Testis (tissue), 3 donors: ENCODE data around the gene USP44. TPM values are rescaled to one million over a fixed set of nuclear protein-coding genes. Genes with fewer than 3 reads are reported as not detected.

Source experiments
- DNase-seq: peaks from one replicate; pipeline ENCODE4 v3.0.0-alpha.2; 2019
- H3K27ac ChIP-seq, 2 donors: fragments of 200-600 bp; sonication (generic); one replicate each; pipeline ENCODE4 v1.5.1; 2019
- H3K27me3 ChIP-seq: fragments of 200-600 bp; sonication (generic); one replicate; pipeline ENCODE4 v1.5.1; 2019
- H3K36me3 ChIP-seq: fragments of 200-600 bp; sonication (generic); one replicate; pipeline ENCODE4 v1.5.1; 2017; ENCODE audit warnings: low read depth; ENCODE audit errors: missing control alignments
- H3K4me1 ChIP-seq: fragments of 200-600 bp; sonication (generic); one replicate; pipeline ENCODE4 v1.5.1; 2019
- H3K4me3 ChIP-seq, 2 donors: fragments of 200-600 bp; sonication (generic); one replicate each; pipeline ENCODE4 v1.5.1; 2017 to 2019
- H3K9me3 ChIP-seq: fragments of 200-600 bp; sonication (generic); one replicate; pipeline ENCODE4 v1.5.1; 2017
- POLR2A ChIP-seq: fragments of 450-650 bp; IDR thresholded peaks from one replicate; pipeline ENCODE4 v1.6.1; 2017; ENCODE audit warnings: antibody characterized with exemption, mild to moderate bottlenecking, moderate library complexity
- WGBS, 2 donors: methylation state at CpG; one replicate each; pipeline ENCODE4 v1.1.5; 2018; 5-methylcytosine and 5-hydroxymethylcytosine counted together
- intact Hi-C: fragments of 100-400 bp; cut with DNase I; formaldehyde crosslinking; loops from one replicate; pipeline ENCODE4 v1.15.1; 2023; ENCODE audit warnings: low total_unique reads
- polyA plus RNA-seq: library from polyadenylated mRNA; stranded (reverse); fragments of 350-450 nt; fragmentation: Illumina TruSeq; extraction: RNeasy Lipid Tissue Mini Kit (QIAGEN cat#74804); gene quantifications from one replicate; pipeline ENCODE4 v1.2.3, GENCODE V29; 2014; ENCODE audit warnings: low read depth, low replicate concordance; ENCODE audit not compliant: insufficient read depth
- total RNA-seq, 2 donors: library from RNA; depleted of rRNA; stranded (reverse); fragments of >200 nt; gene quantifications; one replicate each; pipeline ENCODE4 v1.2.3, GENCODE V29; 2016
- TF ChIP-seq, protein P1 (sequence below), 3 experiments: fragments of 450-650 bp in 2 of 3; fragments of 200-600 bp in 1 of 3; sonication (generic) in 1 of 3; IDR thresholded peaks; one replicate each; pipeline ENCODE4 v1.5.1; 2016 to 2019; ENCODE audit warnings: antibody characterized with exemption in 3 of 3, mild to moderate bottlenecking in 2 of 3, moderate library complexity in 1 of 3

The USP44 gene
- total and polyA plus RNA-seq, 3 donors from 2014 or later, result 14.2 to 52.9 (median 22.4) TPM

DNA sequence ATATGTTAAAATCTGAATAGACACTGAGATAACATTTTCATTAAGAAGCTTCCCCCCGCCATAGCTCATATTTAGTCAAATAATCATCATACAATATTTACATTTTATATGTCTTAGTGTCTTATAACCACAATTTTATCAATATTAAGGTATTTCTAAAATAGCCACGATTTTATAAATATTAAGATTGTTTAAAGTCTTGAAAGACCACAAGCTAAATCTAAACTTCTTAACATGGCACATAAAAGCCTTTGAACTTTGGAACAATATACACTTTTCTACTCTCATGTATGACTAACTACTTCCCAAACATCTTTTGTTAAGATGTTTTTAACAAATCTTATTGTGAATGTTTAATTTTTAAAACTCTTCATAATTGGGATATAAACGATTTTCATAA, 6.5 kb downstream of the USP44 start:
- Histone ChIP-seq H3K9me3 (no peaks in the 10 kb centered on the region), H3K4me1 (no peaks in the 10 kb centered on the region), H3K27me3 (no peaks in the 10 kb centered on the region), H3K27ac (no peak overlapping the region), H3K4me3 (no peak overlapping the region), H3K36me3 (no peaks in the 10 kb centered on the region)
- WGBS, 2 donors, result 50 to 65% methylated on average over 3 of the region's 3 CpGs
- TF ChIP-seq, protein P1, sequence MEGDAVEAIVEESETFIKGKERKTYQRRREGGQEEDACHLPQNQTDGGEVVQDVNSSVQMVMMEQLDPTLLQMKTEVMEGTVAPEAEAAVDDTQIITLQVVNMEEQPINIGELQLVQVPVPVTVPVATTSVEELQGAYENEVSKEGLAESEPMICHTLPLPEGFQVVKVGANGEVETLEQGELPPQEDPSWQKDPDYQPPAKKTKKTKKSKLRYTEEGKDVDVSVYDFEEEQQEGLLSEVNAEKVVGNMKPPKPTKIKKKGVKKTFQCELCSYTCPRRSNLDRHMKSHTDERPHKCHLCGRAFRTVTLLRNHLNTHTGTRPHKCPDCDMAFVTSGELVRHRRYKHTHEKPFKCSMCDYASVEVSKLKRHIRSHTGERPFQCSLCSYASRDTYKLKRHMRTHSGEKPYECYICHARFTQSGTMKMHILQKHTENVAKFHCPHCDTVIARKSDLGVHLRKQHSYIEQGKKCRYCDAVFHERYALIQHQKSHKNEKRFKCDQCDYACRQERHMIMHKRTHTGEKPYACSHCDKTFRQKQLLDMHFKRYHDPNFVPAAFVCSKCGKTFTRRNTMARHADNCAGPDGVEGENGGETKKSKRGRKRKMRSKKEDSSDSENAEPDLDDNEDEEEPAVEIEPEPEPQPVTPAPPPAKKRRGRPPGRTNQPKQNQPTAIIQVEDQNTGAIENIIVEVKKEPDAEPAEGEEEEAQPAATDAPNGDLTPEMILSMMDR (IDR thresholded peaks at IDR 0.05), result no peak
- no peak for TF ChIP-seq POLR2A
- intact Hi-C loops, result no loop called here
- no peak for DNase-seq

DNA sequence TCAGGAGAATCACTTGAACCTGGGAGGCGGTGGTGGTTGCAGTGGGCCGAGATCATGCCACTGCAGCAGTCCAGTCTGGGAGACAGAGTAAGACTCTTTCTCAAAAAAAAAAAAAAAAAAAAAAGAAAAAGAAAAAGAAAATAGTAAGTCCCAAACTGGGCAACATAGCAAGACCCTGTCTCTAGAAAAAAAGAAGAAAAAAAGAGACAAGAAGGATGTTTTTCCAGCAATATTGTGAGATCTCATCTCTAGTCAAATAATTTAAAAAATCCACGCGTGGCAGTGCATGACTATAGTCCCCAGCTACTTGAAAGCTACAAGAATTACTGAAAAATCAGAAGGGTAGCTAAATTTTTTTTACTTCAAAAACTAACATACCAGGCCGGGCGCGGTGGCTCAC, 8.0 kb downstream of the USP44 start:
- no peak overlapping the region for H3K4me3 ChIP-seq
- no peaks in the 10 kb centered on the region for H3K4me1 ChIP-seq
- TF ChIP-seq, protein P1 (IDR thresholded peaks at IDR 0.05), result no peak
- TF ChIP-seq POLR2A, result no peak
- H3K27me3 ChIP-seq, result no peaks in the 10 kb centered on the region
- no peaks in the 10 kb centered on the region for H3K9me3 ChIP-seq
- no peak overlapping the region for H3K27ac ChIP-seq
- intact Hi-C loops, result no loop called here
- WGBS, 2 donors, result 61 to 89% methylated on average over 7 of the region's 7 CpGs
- H3K36me3 ChIP-seq, result no peaks in the 10 kb centered on the region
- no peak for DNase-seq

DNA sequence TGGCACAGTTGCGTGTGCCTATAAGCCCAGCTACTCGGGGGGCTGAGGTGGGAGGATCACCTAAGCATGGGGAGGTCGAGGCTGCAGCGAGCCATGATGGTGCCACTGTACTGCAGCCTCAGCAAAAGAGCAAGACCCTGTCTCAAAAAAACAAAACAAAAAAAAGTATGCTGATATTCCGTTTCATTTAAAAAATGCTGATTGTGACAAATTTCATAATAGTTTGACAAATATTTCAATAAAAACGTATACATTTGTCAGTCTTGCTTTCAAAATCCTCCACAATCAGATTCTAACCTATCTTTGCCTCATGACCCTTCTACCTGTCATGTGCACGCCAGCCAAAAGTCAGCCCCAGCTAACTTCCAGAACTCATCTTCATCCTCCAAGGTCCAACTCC, 9.8 kb downstream of the USP44 start:
- H3K4me1 ChIP-seq, result no peaks in the 10 kb centered on the region
- no peaks in the 10 kb centered on the region for H3K9me3 ChIP-seq
- no peaks in the 10 kb centered on the region for H3K36me3 ChIP-seq
- H3K27ac ChIP-seq, result no peak overlapping the region
- no peak overlapping the region for H3K4me3 ChIP-seq
- DNase-seq, result no peak
- 85 to 89% methylated on average over 7 of the region's 7 CpGs for WGBS, 2 donors
- H3K27me3 ChIP-seq, result no peaks in the 10 kb centered on the region
- TF ChIP-seq POLR2A, result no peak
- TF ChIP-seq, protein P1 (IDR thresholded peaks at IDR 0.05), result no peak
- intact Hi-C loops, result no loop called here

- 74 to 76% methylated on average over 5 of the region's 5 CpGs for WGBS, 2 donors
- intact Hi-C loops, result loop anchor here (10.0 kb wide), 1 partner anchor 424 kb away; no protein-coding TSS in a partner anchor
- no peak for DNase-seq
Measured at GRCh38 chr12:95538656-95539055, 12.6 kb downstream of the USP44 start.

DNA sequence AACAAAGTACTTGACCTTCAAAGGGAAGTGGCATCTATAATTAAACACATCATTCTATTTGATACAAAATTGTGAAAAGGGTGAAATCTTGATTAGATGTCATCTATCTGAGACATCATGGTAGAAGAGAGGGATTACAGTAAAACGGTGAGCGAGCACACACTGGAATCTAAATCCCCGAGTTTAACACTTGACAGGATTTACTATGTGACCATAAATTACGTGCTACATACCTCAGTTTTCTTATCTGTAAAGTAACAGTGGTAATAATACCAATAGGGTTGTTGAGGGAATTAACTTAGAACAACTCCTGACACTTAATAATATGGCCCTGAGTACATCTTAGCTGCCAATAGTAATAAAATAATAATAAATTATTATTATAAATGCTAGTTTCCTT, 13.3 kb downstream of the USP44 start:
- H3K36me3 ChIP-seq, result no peaks in the 10 kb centered on the region
- no peaks in the 10 kb centered on the region for H3K27me3 ChIP-seq
- no peak overlapping the region for H3K4me3 ChIP-seq
- H3K27ac ChIP-seq, result no peak overlapping the region
- TF ChIP-seq POLR2A, result no peak
- TF ChIP-seq, protein P1 (IDR thresholded peaks at IDR 0.05), result no peak
- intact Hi-C loops, result loop anchor here (10.0 kb wide), 1 partner anchor 423 kb away; no protein-coding TSS in a partner anchor
- 75 to 77% methylated on average over 4 of the region's 4 CpGs for WGBS, 2 donors
- no peaks in the 10 kb centered on the region for H3K9me3 ChIP-seq
- no peak for DNase-seq
- H3K4me1 ChIP-seq, result no peaks in the 10 kb centered on the region

More at GRCh38 chr12:95538656-95539055, 12.6 kb downstream of the USP44 start:
- Histone ChIP-seq H3K9me3 (no peaks in the 10 kb centered on the region), H3K36me3 (no peaks in the 10 kb centered on the region), H3K27ac (no peak overlapping the region), H3K4me1 (no peaks in the 10 kb centered on the region), H3K4me3 (no peak overlapping the region), H3K27me3 (no peaks in the 10 kb centered on the region)
- no peak for TF ChIP-seq POLR2A
- TF ChIP-seq, protein P1 (IDR thresholded peaks at IDR 0.05), result no peak
